CD4-positive, alpha-beta T cell (primary cell): ENCODE data around the gene UGT1A6. TPM values are rescaled to one million over a fixed set of nuclear protein-coding genes. Genes with fewer than 3 reads are reported as not detected.
"Not testable (repeated sequence)": the region's sequence is repeated elsewhere in the genome, so short reads cannot be mapped to it uniquely, and the experiment has no call there.

ENCODE experiments used
- ATAC-seq: fragments of 200-7000 bp; cut with Tn5 transposase; one replicate; pipeline ENCODE4 v1.10.0; 2022; ENCODE audit warnings: mild to moderate bottlenecking; ENCODE audit not compliant: poor library complexity
- CTCF ChIA-PET: fragments of 350-600 bp; sonication (Branson Sonifier 250); formaldehyde crosslinking; loops from one replicate; lab custom pipeline; 2021; ENCODE audit warnings: antibody characterized with exemption, inconsistent platforms; lab: Charles Lee
- POLR2A ChIA-PET: fragments of 350-600 bp; sonication (Branson Sonifier 250); formaldehyde crosslinking; loops from one replicate; lab custom pipeline; 2021; ENCODE audit warnings: antibody characterized with exemption, inconsistent platforms; lab: Charles Lee
- DNase-seq, 14 experiments: peaks; one replicate each; pipeline ENCODE4 v3.0.0-alpha.2; 2013 to 2020; ENCODE audit warnings: mixed read lengths in 2 of 14
- H3K27ac ChIP-seq, 2 donors: one replicate each; pipeline versions ENCODE4 v1.5.1 to v1.7.0; 2013; ENCODE audit warnings: low read length in 2 of 2, low read depth in 1 of 2, mild to moderate bottlenecking in 1 of 2
- H3K27me3 ChIP-seq, 2 experiments: 1 replicate in 1 of 2; 2 replicates in 1 of 2; pipeline versions ENCODE4 v1.6.1 to v1.7.0; 2013; ENCODE audit warnings: low read length in 2 of 2, control low read depth in 1 of 2, mild to moderate bottlenecking in 1 of 2, moderate library complexity in 1 of 2; ENCODE audit not compliant: insufficient read depth in 2 of 2, control insufficient read depth in 1 of 2
- H3K36me3 ChIP-seq: one replicate; pipeline ENCODE4 v1.6.1; 2013; ENCODE audit warnings: low read length, control low read depth; ENCODE audit not compliant: insufficient read depth
- H3K4me1 ChIP-seq: one replicate; pipeline ENCODE4 v1.6.1; 2013; ENCODE audit warnings: low read length, control low read depth; ENCODE audit not compliant: insufficient read depth
- H3K4me3 ChIP-seq: one replicate; pipeline ENCODE4 v1.5.1; 2013; ENCODE audit warnings: mild to moderate bottlenecking, low read length, moderate library complexity
- H3K9me3 ChIP-seq, 2 experiments: 1 replicate in 1 of 2; 2 replicates in 1 of 2; pipeline versions ENCODE4 v1.6.1 to v1.7.0; 2013; ENCODE audit warnings: low read length in 2 of 2, mild to moderate bottlenecking in 2 of 2, control low read depth in 1 of 2, moderate library complexity in 1 of 2; ENCODE audit not compliant: control insufficient read depth in 1 of 2, insufficient read depth in 1 of 2
- H3K27ac Mint-ChIP-seq: one replicate; pipeline ENCODE4 v1.8.0; 2020; ENCODE audit warnings: mixed read lengths
- H3K27me3 Mint-ChIP-seq: one replicate; pipeline ENCODE4 v1.8.0; 2021; ENCODE audit warnings: mixed read lengths
- H3K36me3 Mint-ChIP-seq: one replicate; pipeline ENCODE4 v1.8.0; 2021; ENCODE audit warnings: low read depth, mixed read lengths
- H3K4me1 Mint-ChIP-seq: one replicate; pipeline ENCODE4 v1.8.0; 2021; ENCODE audit warnings: low read depth, mixed read lengths
- H3K4me3 Mint-ChIP-seq: one replicate; pipeline ENCODE4 v1.8.0; 2020; ENCODE audit warnings: mild to moderate bottlenecking, mixed read lengths
- H3K9me3 Mint-ChIP-seq: one replicate; pipeline ENCODE4 v1.8.0; 2020; ENCODE audit warnings: mixed read lengths
- CTCF ChIP-seq: fragments of 200-600 bp; IDR thresholded peaks from one replicate; pipeline ENCODE4 v1.8.0; 2022; ENCODE audit warnings: antibody characterized with exemption, mild to moderate bottlenecking
- intact Hi-C, 2 experiments: fragments of 100-400 bp; cut with DNase I in 1 of 2; cut with micrococcal nuclease in 1 of 2; formaldehyde crosslinking; loops; one replicate each; pipeline versions ENCODE4 v1.15.1 to v1.9.0; 2023 to 2025; cut with DNase I, micrococcal nuclease
- total RNA-seq, 174 experiments: library from RNA in 2 of 174; stranded (reverse) in 2 of 174; gene quantifications; one replicate each; pipeline ENCODE4 v1.2.3 and lab custom pipeline; 2021 to 2026

UGT1A6 gene
- total RNA-seq, 2 experiments from 2014 or later, result not detected

GRCh38 chr2:233740870-233741269, 48.2 kb downstream of the UGT1A6 start:
- DNase-seq (no peak), ATAC-seq (no peak)
- H3K27ac Mint-ChIP-seq, result no peak overlapping the region
- Histone ChIP-seq H3K27ac (no peak overlapping the region), H3K4me3 (no peak overlapping the region), H3K9me3 (peaks cover 0 to 7% of the 10 kb centered on the region in 2 experiments), H3K36me3 (no peaks in the 10 kb centered on the region), H3K4me1 (no peaks in the 10 kb centered on the region), H3K27me3 (peaks cover 0 to 6% of the 10 kb centered on the region in 2 experiments)
- CTCF ChIA-PET, result no interaction called here
- no peaks in the 10 kb centered on the region for H3K4me1 Mint-ChIP-seq
- POLR2A ChIA-PET, result interaction anchor here (0.6 kb wide), 1 partner anchor 24 kb away, joined by 4 read pairs; no protein-coding TSS in a partner anchor
- no peak for TF ChIP-seq CTCF
- H3K36me3 Mint-ChIP-seq, result no peaks in the 10 kb centered on the region
- no peak overlapping the region for H3K4me3 Mint-ChIP-seq
- no peaks in the 10 kb centered on the region for H3K9me3 Mint-ChIP-seq
- H3K27me3 Mint-ChIP-seq, result peaks cover 35% of the 10 kb centered on the region
- intact Hi-C loops, result no loop called here

DNA sequence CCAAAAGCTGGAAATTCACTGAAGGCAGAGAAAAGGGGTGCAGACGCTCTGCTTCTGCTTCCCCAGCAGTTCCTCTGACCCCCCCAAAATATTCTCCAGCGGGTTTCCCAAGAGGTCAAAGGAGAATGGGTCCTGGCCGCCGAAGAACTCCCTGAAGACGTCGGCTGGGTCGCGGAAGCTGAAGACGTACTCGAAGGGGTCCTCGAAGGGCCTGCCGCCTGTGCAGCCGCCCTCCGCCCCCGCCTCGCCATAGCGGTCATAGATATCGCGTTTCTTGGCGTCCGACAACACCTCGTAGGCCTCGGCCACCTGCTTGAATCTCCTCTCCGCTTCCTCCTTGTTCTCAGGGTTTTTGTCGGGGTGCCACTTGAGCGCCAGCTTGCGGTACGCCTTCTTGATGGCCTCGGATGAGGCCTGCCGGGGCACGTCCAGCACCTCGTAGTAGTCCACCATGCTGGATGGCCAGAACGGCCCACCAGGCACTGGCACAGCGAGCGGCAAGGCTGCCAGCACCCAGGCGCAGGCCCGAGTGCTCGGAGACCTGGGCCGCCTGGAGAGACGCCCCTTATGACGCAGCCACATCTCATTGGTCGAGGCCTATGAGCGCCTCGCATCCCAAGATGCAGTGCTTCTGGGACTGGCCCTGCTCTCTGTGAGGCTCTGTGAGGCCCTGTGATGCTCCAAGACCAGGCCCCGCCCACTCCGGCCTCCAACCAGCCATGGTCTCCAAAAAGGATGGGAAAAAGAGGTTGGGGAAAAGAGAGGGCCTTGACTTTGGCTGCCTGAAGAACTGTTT, 51.0 kb downstream of the UGT1A6 start:
- Histone ChIP-seq H3K4me1 (no peaks in the 10 kb centered on the region), H3K4me3 (no peak overlapping the region), H3K9me3 (peaks cover 0 to 7% of the 10 kb centered on the region in 2 experiments), H3K27ac (no peak overlapping the region), H3K27me3 (peaks cover 0 to 3% of the 10 kb centered on the region in 2 experiments), H3K36me3 (no peaks in the 10 kb centered on the region)
- Mint-ChIP-seq H3K4me1 (no peaks in the 10 kb centered on the region), H3K9me3 (no peaks in the 10 kb centered on the region), H3K36me3 (no peaks in the 10 kb centered on the region), H3K27ac (no peak overlapping the region), H3K27me3 (peaks cover 30% of the 10 kb centered on the region), H3K4me3 (no peak overlapping the region)
- ChIA-PET CTCF (no interaction called here), POLR2A (no interaction called here)
- intact Hi-C loops, result no loop called here
- ATAC-seq (no peak), DNase-seq (no peak)
- TF ChIP-seq CTCF, result no peak

GRCh38 chr2:233745073-233745755, 52.5 kb downstream of the UGT1A6 start:
- H3K4me3 Mint-ChIP-seq, result no peak overlapping the region
- Histone ChIP-seq H3K9me3 (peaks cover 0 to 7% of the 10 kb centered on the region in 2 experiments), H3K27me3 (peaks cover 0 to 3% of the 10 kb centered on the region in 2 experiments), H3K4me1 (no peaks in the 10 kb centered on the region), H3K27ac (no peak overlapping the region), H3K4me3 (no peak overlapping the region), H3K36me3 (no peaks in the 10 kb centered on the region)
- POLR2A ChIA-PET, result no interaction called here
- H3K9me3 Mint-ChIP-seq, result no peaks in the 10 kb centered on the region
- ATAC-seq (no peak), DNase-seq (no peak)
- H3K36me3 Mint-ChIP-seq, result no peaks in the 10 kb centered on the region
- CTCF ChIA-PET, result no interaction called here
- peaks cover 25% of the 10 kb centered on the region for H3K27me3 Mint-ChIP-seq
- no peak for TF ChIP-seq CTCF
- no peaks in the 10 kb centered on the region for H3K4me1 Mint-ChIP-seq
- intact Hi-C loops, result no loop called here
- no peak overlapping the region for H3K27ac Mint-ChIP-seq

GRCh38 chr2:233745838-233746237, 53.1 kb downstream of the UGT1A6 start:
- CTCF ChIA-PET, H3K27me3 ChIP-seq, DNase-seq, H3K27ac Mint-ChIP-seq, intact Hi-C loops, H3K4me3 ChIP-seq, H3K9me3 Mint-ChIP-seq, H3K4me1 Mint-ChIP-seq, H3K4me3 Mint-ChIP-seq, POLR2A ChIA-PET, ATAC-seq, H3K36me3 ChIP-seq, H3K36me3 Mint-ChIP-seq, H3K27ac ChIP-seq, H3K4me1 ChIP-seq: not testable (repeated sequence)
- H3K9me3 ChIP-seq, result peaks cover 0 to 12% of the 10 kb centered on the region in 2 experiments
- peaks cover 22% of the 10 kb centered on the region for H3K27me3 Mint-ChIP-seq
